GM23338 (cell line): Measurements from ENCODE around the gene LRRC75B.
"Not testable (repeated sequence)": the region's sequence is repeated elsewhere in the genome, so short reads cannot be mapped to it uniquely, and the experiment has no call there.

ENCODE experiments used
- CREB1 ChIP-seq: fragments of 250-450 bp; sonication (Bioruptor Pico); IDR thresholded peaks from 2 replicates; pipeline ENCODE4 v1.5.0; 2020; ENCODE audit warnings: low read depth, mild to moderate bottlenecking, moderate library complexity
- EZH2 ChIP-seq: fragments of 200-600 bp; sonication (generic); IDR thresholded peaks from one replicate; pipeline ENCODE4 v1.8.0; 2017; ENCODE audit warnings: antibody characterized with exemption, mild to moderate bottlenecking, low read depth; ENCODE audit not compliant: unreplicated experiment
- EZH2phosphoT487 ChIP-seq: fragments of 200-600 bp; sonication (generic); IDR thresholded peaks from one replicate; pipeline ENCODE4 v1.8.1; 2018; ENCODE audit warnings: antibody characterized with exemption; ENCODE audit not compliant: unreplicated experiment
- POLR2AphosphoS5 ChIP-seq: IDR thresholded peaks from 2 replicates; pipeline ENCODE4 v1.6.1; 2016; ENCODE audit warnings: antibody characterized with exemption, low read depth
- ZNF331 ChIP-seq: fragments of 250-450 bp; sonication (Bioruptor Pico); IDR thresholded peaks from 2 replicates; pipeline ENCODE4 v1.5.0; 2020; ENCODE audit warnings: low read depth, mild to moderate bottlenecking, moderate library complexity
- TF ChIP-seq, protein P1 (sequence below), 2 experiments: fragments of 200-600 bp in 1 of 2; sonication (generic) in 1 of 2; conservative IDR thresholded peaks; 2 replicates each; pipeline versions ENCODE4 v1.5.1 to v1.6.1; 2016 to 2017; ENCODE audit warnings: antibody characterized with exemption in 2 of 2, low read depth in 2 of 2, mild to moderate bottlenecking in 2 of 2, moderate library complexity in 1 of 2
- TF ChIP-seq, protein P2 (sequence below): IDR thresholded peaks from one replicate; pipeline ENCODE4 v1.6.1; 2018; ENCODE audit warnings: antibody characterized with exemption; ENCODE audit not compliant: unreplicated experiment

DNA sequence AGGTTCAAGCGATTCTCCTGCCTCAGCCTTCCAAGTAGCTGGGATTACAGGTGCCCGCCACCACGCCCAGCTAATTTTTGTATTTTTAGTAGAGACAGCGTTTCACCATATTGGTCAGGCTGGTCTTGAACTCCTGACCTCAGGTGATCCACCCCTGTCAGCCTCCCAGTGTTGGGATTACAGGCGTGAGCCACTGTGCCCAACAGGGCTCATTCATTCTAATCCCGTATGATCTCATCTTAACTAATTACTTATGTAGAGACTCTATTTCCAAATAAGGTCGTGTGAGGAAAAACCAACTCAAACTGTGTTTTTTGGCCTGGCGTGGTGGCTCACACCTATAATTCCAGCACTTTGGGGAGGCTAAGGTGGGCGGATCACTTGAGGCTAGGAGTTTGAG, 4.2 kb upstream of the LRRC75B start:
- not testable (repeated sequence) for TF ChIP-seq POLR2AphosphoS5, EZH2phosphoT487, CREB1, EZH2, ZNF331
- TF ChIP-seq, protein P1, sequence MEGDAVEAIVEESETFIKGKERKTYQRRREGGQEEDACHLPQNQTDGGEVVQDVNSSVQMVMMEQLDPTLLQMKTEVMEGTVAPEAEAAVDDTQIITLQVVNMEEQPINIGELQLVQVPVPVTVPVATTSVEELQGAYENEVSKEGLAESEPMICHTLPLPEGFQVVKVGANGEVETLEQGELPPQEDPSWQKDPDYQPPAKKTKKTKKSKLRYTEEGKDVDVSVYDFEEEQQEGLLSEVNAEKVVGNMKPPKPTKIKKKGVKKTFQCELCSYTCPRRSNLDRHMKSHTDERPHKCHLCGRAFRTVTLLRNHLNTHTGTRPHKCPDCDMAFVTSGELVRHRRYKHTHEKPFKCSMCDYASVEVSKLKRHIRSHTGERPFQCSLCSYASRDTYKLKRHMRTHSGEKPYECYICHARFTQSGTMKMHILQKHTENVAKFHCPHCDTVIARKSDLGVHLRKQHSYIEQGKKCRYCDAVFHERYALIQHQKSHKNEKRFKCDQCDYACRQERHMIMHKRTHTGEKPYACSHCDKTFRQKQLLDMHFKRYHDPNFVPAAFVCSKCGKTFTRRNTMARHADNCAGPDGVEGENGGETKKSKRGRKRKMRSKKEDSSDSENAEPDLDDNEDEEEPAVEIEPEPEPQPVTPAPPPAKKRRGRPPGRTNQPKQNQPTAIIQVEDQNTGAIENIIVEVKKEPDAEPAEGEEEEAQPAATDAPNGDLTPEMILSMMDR (conservative IDR thresholded peaks at IDR 0.05; ENCODE audit: low read depth in 2 of 2): not testable (repeated sequence)
- TF ChIP-seq, protein P2, sequence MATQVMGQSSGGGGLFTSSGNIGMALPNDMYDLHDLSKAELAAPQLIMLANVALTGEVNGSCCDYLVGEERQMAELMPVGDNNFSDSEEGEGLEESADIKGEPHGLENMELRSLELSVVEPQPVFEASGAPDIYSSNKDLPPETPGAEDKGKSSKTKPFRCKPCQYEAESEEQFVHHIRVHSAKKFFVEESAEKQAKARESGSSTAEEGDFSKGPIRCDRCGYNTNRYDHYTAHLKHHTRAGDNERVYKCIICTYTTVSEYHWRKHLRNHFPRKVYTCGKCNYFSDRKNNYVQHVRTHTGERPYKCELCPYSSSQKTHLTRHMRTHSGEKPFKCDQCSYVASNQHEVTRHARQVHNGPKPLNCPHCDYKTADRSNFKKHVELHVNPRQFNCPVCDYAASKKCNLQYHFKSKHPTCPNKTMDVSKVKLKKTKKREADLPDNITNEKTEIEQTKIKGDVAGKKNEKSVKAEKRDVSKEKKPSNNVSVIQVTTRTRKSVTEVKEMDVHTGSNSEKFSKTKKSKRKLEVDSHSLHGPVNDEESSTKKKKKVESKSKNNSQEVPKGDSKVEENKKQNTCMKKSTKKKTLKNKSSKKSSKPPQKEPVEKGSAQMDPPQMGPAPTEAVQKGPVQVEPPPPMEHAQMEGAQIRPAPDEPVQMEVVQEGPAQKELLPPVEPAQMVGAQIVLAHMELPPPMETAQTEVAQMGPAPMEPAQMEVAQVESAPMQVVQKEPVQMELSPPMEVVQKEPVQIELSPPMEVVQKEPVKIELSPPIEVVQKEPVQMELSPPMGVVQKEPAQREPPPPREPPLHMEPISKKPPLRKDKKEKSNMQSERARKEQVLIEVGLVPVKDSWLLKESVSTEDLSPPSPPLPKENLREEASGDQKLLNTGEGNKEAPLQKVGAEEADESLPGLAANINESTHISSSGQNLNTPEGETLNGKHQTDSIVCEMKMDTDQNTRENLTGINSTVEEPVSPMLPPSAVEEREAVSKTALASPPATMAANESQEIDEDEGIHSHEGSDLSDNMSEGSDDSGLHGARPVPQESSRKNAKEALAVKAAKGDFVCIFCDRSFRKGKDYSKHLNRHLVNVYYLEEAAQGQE: not testable (repeated sequence)
